Measurements from ENCODE around the gene DOCK6. TPM values are rescaled to one million over a fixed set of nuclear protein-coding genes. Genes with fewer than 3 reads are reported as not detected.

The DOCK6 gene
- total and polyA plus RNA-seq, 10 of the 15 experiments (the other 5 are each of a cell fraction or from before 2014, with no cell fraction given): 0.76 to 24.8 (median 4.7) TPM

DNA sequence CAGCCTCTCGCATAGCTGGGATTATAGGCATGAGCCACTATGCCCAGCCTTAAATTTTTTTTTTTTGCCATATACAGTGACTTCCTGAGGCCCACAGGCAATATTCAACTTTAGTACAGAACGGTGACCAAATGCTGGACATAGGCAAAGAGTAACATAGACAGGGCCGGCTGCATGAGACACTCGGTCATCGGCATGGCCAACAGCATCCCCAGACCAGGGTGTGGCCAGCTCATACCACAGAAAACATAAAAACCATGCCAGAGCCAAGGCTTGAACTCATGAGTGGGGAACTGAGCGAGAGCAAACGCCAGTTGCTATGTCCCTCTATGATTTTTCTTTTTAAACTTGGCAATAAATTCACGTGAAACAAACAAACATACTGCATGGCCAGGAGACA, 82.0 kb downstream of the DOCK6 start:
- Histone ChIP-seq H3K9ac (ENCODE audit: control insufficient read depth, insufficient read depth, low read length) (peak overlapping the region; percentile 87; the same call in 1 of the 2 replicates), H3K27me3 (replicated peaks in 1 of 2; ENCODE audit: control insufficient read depth in 2 of 2, insufficient read depth in 2 of 2, low read length in 1 of 2) (no peaks in the 10 kb centered on the region), H4K20me1 (ENCODE audit: control insufficient read depth, insufficient read depth) (no peaks in the 10 kb centered on the region), H3K4me3 (peak overlapping the region; percentile 62; the same call in 1 of the 2 replicates), H3K79me2 (ENCODE audit: control insufficient read depth, insufficient read depth, low read length) (no peaks in the 10 kb centered on the region), H3K4me1 (ENCODE audit: control insufficient read depth, insufficient read depth, low read length) (peaks cover 20% of the 10 kb centered on the region), H3K27ac (ENCODE audit: control insufficient read depth, insufficient read depth) (peak overlapping the region; percentile 86), H3K9me3 (replicated peaks; ENCODE audit: control insufficient read depth, insufficient read depth, low read length) (peaks cover 3% of the 10 kb centered on the region; the same call in 1 of the 3 replicates), H3K36me3 (ENCODE audit: control insufficient read depth in 2 of 2, insufficient read depth in 2 of 2, low read length in 1 of 2) (no peaks in the 10 kb centered on the region; a peak in 1 of 4 replicates), H3K4me2 (ENCODE audit: control insufficient read depth, insufficient read depth) (peak overlapping the region; percentile 97), H2AFZ (ENCODE audit: control insufficient read depth, low read depth, low read length) (peak overlapping the region; percentile 95)
- no peak for DNase-seq (ENCODE audit: low read depth, low spot score)
- CTCF ChIA-PET: interaction anchor here (1.1 to 1.9 kb wide), 3 partner anchors 12 to 239 kb away, joined by 3 to 5 read pairs (median 5); no protein-coding TSS in a partner anchor
- POLR2A ChIA-PET: interaction anchor here (1.0 kb wide), 2 partner anchors 23 to 88 kb away, joined by 3 to 4 read pairs; no protein-coding TSS in a partner anchor
- 23% methylated on average over 8 of the region's 8 CpGs for WGBS (ENCODE audit: insufficient coverage, insufficient replicate concordance, low lambda C conversion rate, missing lambda C conversion rate)
- no peak for FAIRE-seq
- in situ Hi-C loops (cut with MboI) (no loop called here), intact Hi-C loops (cut with micrococcal nuclease; ENCODE audit: unreplicated experiment) (no loop called here)
- SMC1A ChIA-PET (ENCODE audit: uncharacterized antibody, unreplicated experiment): interaction anchor here (0.9 to 1.1 kb wide), 3 partner anchors 15 to 159 kb away, joined by 3 read pairs; partner anchors contain the start of genes RAB3D and SPC24
- ATAC-seq: peak; percentile 36; the same call in 2 of the 3 replicates
- RAD21 ChIA-PET (ENCODE audit: unreplicated experiment): interaction anchor here (0.6 to 1.5 kb wide), 3 partner anchors 9 to 93 kb away, joined by 3 to 4 read pairs (median 3); no protein-coding TSS in a partner anchor
- no TSS peak for BruUV-seq (replicated peaks)
- no peak for TF ChIP-seq ESRRA (IDR thresholded peaks at IDR 0.05; ENCODE audit: low read length)
- no peak for TF ChIP-seq IRF4 (IDR thresholded peaks at IDR 0.05; ENCODE audit: low read depth, low read length)
- 0 out of 4 replicates have a peak, but pooled peaks of 1 of the 2 experiments have one; percentile 4 for TF ChIP-seq ETV6 (conservative IDR thresholded peaks at IDR 0.05 in 1 of 2, IDR thresholded peaks at IDR 0.05 in 1 of 2; ENCODE audit: borderline replicate concordance in 1 of 2, low read depth in 1 of 2)
- no peak for TF ChIP-seq RBBP5 (conservative IDR thresholded peaks at IDR 0.05)
- TF ChIP-seq MEF2B (IDR thresholded peaks at IDR 0.05; ENCODE audit: partially characterized antibody, poor library complexity, severe bottlenecking): peak; percentile 19
- TF ChIP-seq TCF3 (IDR thresholded peaks at IDR 0.05; ENCODE audit: borderline replicate concordance, insufficient read depth, low read depth, low read length): no peak
- no peak for TF ChIP-seq TBL1XR1 (IDR thresholded peaks at IDR 0.05; ENCODE audit: low read depth, low read length)
- no peak for TF ChIP-seq JUND (IDR thresholded peaks at IDR 0.05; ENCODE audit: low read depth, low read length)
- no peak for TF ChIP-seq TARDBP (IDR thresholded peaks at IDR 0.05; ENCODE audit: borderline replicate concordance)
- TF ChIP-seq, protein P1, sequence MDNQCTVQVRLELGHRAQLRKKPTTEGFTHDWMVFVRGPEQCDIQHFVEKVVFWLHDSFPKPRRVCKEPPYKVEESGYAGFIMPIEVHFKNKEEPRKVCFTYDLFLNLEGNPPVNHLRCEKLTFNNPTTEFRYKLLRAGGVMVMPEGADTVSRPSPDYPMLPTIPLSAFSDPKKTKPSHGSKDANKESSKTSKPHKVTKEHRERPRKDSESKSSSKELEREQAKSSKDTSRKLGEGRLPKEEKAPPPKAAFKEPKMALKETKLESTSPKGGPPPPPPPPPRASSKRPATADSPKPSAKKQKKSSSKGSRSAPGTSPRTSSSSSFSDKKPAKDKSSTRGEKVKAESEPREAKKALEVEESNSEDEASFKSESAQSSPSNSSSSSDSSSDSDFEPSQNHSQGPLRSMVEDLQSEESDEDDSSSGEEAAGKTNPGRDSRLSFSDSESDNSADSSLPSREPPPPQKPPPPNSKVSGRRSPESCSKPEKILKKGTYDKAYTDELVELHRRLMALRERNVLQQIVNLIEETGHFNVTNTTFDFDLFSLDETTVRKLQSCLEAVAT (IDR thresholded peaks at IDR 0.05): no peak
- TF ChIP-seq POLR2AphosphoS5 (IDR thresholded peaks at IDR 0.05; ENCODE audit: low read length): no peak
